ENCODE results near the gene ZBTB8OS.

Gene ZBTB8OS

DNA sequence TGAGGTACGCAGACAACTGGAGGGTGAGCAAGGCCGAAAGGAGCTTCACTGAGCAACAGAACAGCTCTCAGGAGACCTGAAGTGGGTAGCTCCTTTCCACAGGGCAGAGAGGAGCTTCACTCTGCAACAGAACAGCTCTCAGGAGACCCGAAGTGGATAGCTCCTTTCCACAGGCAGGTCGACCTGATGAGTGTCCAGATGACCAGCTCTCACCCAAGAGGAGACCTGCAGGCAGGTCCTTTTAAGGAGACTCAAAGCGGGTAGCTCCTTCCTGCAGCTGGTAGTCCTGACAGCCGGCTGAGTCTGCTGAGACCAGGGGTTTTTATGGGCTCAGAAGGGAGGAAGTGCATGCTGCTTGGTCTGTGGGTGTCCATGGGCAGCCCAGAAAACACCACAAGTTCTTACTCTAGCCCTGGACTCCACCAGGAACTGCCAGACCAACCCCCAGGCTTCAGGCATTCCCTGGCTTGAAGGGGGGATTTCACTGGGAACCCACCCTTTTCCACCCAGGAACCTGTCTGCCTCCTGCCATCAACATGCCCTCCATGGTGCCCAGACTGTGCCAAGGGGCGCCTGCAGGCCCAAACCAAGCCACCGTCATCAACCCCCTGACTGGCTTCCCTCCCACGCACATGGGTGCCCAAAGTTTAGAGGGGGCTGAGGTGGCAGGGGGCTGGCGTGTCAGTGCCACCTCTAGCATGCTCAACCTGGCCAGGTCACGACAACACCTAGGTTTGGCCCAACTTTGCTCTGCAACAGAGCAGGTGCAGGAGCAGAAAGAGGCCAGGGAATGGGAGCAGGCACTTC is 43.6 kb downstream of the ZBTB8OS start:
- no peak overlapping the region for H3K4me3 Mint-ChIP-seq
- H3K27ac Mint-ChIP-seq = no peak overlapping the region
- no peaks in the 10 kb centered on the region for H3K9me3 Mint-ChIP-seq
- no peaks in the 10 kb centered on the region for H3K27me3 Mint-ChIP-seq (ENCODE audit: low read depth, poor library complexity)
- peaks cover 19% of the 10 kb centered on the region for H3K36me3 Mint-ChIP-seq (ENCODE audit: low read depth)
- no peak for DNase-seq
- TF ChIP-seq, protein P1, sequence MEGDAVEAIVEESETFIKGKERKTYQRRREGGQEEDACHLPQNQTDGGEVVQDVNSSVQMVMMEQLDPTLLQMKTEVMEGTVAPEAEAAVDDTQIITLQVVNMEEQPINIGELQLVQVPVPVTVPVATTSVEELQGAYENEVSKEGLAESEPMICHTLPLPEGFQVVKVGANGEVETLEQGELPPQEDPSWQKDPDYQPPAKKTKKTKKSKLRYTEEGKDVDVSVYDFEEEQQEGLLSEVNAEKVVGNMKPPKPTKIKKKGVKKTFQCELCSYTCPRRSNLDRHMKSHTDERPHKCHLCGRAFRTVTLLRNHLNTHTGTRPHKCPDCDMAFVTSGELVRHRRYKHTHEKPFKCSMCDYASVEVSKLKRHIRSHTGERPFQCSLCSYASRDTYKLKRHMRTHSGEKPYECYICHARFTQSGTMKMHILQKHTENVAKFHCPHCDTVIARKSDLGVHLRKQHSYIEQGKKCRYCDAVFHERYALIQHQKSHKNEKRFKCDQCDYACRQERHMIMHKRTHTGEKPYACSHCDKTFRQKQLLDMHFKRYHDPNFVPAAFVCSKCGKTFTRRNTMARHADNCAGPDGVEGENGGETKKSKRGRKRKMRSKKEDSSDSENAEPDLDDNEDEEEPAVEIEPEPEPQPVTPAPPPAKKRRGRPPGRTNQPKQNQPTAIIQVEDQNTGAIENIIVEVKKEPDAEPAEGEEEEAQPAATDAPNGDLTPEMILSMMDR (IDR thresholded peaks at IDR 0.05) = no peak
- H3K4me1 Mint-ChIP-seq = no peaks in the 10 kb centered on the region

GRCh38 chr1:32605711-32606424 is 44.5 kb downstream of the ZBTB8OS start:
- no peaks in the 10 kb centered on the region for H3K4me1 Mint-ChIP-seq
- H3K4me3 Mint-ChIP-seq = no peak overlapping the region
- no peaks in the 10 kb centered on the region for H3K27me3 Mint-ChIP-seq (ENCODE audit: low read depth, poor library complexity)
- DNase-seq = no peak
- no peaks in the 10 kb centered on the region for H3K9me3 Mint-ChIP-seq
- peaks cover 23% of the 10 kb centered on the region for H3K36me3 Mint-ChIP-seq (ENCODE audit: low read depth)
- TF ChIP-seq, protein P1 (IDR thresholded peaks at IDR 0.05) = no peak
- H3K27ac Mint-ChIP-seq = no peak overlapping the region

GRCh38 chr1:32600034-32600433 is 50.3 kb downstream of the ZBTB8OS start:
- Mint-ChIP-seq H3K9me3 (no peaks in the 10 kb centered on the region), H3K4me3 (no peak overlapping the region), H3K27me3 (ENCODE audit: low read depth, poor library complexity) (peaks cover 4% of the 10 kb centered on the region), H3K36me3 (ENCODE audit: low read depth) (peaks cover 49% of the 10 kb centered on the region), H3K4me1 (no peaks in the 10 kb centered on the region), H3K27ac (peak overlapping the region; percentile 2)
- DNase-seq = no peak
- TF ChIP-seq, protein P1 (IDR thresholded peaks at IDR 0.05) = no peak

DNA sequence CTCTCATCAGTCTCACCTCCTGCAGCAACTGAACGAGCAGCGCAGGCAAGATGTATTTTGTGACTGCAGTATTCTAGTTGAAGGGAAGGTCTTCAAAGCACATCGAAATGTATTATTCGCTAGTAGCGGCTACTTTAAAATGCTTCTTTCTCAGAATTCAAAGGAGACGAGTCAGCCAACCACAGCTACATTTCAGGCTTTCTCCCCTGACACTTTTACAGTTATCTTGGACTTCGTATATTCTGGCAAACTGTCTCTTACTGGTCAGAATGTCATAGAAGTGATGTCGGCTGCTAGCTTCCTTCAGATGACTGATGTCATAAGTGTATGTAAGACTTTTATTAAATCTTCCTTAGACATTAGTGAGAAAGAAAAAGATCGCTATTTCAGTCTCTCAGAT is 57.4 kb downstream of the ZBTB8OS start:
- Mint-ChIP-seq H3K4me1 (no peaks in the 10 kb centered on the region), H3K36me3 (ENCODE audit: low read depth) (peaks cover 49% of the 10 kb centered on the region), H3K27me3 (ENCODE audit: low read depth, poor library complexity) (no peaks in the 10 kb centered on the region)

DNA sequence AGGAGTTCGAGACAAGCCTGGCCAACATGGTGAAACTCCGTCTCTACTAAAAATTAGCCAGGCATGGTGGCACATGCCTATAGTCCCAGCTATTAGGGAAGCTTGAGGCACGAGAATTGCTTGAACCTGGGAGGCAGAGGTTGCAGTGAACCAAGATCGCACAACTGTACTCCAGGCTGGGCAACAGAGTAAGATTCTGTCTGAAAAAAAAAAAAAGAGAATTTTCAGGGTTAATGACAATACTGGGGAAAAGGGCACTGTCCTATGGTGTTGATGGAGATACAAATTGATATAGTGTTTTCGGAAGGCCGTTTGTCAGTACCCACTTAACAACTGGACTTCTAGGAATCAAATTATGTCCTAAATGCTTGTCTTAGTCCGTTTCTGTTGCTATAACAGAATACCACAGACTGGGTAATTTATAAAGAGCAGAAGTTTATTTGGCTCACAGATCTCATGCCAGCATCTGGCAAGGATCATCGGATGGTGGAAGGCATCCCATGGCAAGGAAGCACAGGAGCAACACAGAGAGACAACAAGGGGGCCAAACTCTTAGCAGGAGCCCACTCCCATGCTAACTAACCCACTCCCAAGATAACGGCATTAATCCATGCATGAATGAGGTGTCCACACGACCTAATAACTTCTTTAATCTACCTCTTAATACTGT is 69.9 kb downstream of the ZBTB8OS start:
- Mint-ChIP-seq H3K27ac (peak overlapping the region; percentile 56), H3K4me1 (no peaks in the 10 kb centered on the region), H3K4me3 (no peak overlapping the region), H3K27me3 (ENCODE audit: low read depth, poor library complexity) (no peaks in the 10 kb centered on the region), H3K36me3 (ENCODE audit: low read depth) (peaks cover 5% of the 10 kb centered on the region), H3K9me3 (no peaks in the 10 kb centered on the region)
- no peak for DNase-seq
- TF ChIP-seq, protein P1 (IDR thresholded peaks at IDR 0.05) = no peak

More for the DNA sequence above, 57.4 kb downstream of the ZBTB8OS start:
- TF ChIP-seq, protein P1 (IDR thresholded peaks at IDR 0.05) = no peak
- DNase-seq = no peak
- Mint-ChIP-seq H3K4me3 (no peak overlapping the region), H3K27ac (no peak overlapping the region), H3K9me3 (no peaks in the 10 kb centered on the region)

Data from nephron progenitor cell (in vitro differentiated cells).